HG03135 (cell line): ENCODE measurements around the gene NT5DC3.

Source experiments
- ATAC-seq: cut with Tn5 transposase; IDR thresholded peaks from one replicate; pipeline ENCODE4 v1.9.1; 2021; ENCODE audit warnings: mild to moderate bottlenecking, moderate library complexity; ENCODE audit not compliant: unreplicated experiment

Gene NT5DC3

DNA sequence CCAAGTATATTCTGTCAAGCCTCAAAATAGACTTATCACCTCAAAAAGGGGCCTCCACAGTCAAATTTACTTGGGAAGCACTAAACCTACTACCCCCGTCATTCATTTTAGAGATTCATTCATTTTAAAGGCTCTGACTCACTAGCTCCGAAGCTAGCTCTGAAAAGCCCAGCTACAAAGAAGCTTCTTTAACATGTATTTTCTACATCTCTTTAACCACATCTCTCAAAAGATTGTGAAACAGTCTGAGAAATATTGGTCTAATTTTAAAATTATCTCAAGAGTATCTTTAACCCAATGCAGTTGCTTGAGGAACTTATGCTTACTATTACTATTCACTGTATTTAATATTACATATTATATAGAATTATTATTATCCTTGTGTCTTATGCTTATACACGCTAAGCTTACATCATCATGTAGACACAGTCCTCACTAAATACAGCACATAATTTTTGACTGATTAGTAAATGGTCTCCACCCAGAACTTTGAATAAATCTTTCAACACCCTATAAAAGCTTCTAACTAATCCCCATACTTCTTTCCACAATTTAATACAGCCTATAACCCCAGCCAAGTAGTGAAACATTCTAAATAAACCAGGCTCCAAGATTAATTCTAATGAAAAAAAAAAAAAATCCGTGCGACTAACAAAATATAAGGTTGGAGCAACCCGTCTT is 7.8 kb downstream of the NT5DC3 start:
- no peak for ATAC-seq

DNA sequence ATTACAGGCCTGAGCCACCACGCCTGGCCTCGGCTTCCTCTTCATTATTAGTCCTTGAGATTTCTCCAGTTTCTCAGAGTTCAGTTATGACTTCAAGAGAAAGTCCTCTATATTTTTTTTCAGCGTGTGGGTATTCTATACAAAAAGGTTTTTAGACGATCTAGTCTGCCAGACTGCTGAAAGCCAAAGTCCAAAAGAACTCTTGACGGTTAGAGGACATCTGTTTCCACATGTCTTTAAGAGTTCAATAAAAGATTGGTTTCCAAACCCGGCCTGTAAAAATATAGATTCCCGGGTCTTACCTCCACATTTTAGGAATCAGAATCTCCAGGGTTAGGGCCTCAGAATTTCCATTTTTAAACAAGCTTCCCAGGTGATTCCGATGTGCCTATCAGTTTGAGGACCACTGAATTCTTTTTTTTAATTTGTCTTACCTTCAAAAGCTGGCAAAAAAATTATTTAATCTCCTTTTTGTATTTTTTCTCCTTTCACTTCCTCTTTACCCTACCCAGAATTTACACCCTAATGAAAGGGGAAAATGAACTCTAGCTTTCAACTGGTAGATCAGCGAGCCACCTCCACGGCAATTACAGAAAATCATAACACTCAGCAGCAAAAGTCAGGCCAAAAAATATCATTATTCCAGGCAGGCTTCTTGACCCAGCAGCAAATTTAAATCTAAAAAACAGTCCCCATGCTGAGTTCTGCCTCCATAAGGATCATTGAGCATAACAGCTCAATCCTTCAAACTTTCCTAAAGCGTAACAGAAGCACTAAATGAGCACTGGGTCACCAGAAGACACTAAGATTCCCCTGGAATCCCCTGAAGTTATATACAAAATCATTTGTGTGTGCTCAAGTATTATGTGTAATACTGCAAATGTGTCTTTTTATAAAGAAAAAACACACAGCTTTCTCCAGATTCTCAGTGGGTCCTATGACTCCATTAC is 8.7 kb downstream of the NT5DC3 start:
- no peak for ATAC-seq

DNA sequence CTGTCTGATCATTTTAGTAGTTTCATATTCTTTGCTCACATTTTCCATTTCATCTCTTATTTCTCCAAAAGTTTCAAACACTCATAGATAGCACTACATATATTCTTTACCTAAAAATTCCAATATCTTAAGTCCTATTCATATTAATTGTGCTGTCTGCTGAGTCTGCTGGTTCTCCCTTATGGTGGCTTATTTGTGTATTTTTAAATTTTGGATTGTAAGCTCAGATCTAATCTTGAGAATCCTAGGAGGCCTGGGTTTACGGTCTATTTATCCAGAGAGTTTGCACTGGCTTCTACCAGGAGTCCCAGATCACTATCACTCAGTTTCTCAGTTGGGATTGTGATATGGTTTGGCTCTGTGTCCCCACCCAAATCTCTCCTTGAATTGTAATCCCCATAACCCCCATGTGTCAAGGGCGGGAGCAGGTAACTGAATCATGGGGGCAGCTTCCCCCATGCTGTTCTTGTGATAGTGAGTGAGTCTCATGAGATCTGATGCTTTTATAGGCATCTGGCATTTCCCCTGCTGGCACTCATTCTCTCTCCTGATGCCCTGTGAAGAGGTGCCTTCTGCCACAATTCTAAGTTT is 10.2 kb downstream of the NT5DC3 start:
- no peak for ATAC-seq

DNA sequence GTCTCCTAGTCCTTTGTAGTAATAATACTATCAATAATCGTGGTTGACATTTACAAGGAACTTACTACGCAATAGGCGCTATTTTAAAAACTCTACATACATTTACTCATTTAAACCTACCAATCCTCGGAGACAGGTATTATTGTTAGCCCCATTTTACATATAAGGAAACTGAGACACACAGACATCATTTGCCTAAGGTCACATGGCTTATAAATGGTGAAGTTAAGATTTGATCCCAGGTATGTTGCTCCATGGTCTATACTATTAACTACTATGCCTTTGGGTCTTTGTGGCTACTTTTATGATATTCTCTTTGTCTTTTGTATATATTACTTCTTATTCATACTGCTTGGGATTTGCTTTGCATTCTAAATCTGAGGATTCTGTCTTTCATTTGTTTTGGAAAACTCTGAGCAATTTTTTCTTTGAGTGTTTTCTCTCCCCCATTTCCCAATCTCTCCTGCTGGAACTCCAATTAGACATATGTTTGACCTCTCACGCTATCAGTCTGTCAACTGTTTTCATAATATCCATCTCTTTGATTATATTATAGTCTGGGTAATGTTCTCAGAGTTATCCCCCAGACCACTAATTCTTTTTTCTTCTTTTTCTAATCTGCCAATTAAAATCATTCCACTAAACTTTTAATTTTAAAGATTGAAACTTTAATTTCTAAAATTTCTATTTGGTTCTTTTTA is 10.9 kb downstream of the NT5DC3 start:
- no peak for ATAC-seq

DNA sequence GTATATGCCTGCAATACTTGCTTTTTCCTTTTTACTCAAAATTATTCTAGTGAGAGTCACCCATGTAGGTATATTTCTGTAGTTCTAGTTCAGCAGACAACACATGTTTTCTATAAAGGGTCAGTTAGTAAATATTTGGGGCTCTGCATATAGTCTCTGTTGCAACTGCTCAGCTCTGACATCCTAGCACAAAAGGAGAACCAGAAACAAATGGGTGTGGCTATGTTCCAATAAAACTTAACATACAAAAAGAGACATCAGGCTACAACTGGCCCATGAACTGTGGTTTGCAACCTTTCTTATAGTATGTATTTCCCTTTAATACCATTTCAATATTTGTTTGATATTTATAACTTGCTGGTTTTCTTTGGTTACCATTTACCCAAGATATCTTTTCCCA is 11.9 kb downstream of the NT5DC3 start:
- ATAC-seq, result no peak

DNA sequence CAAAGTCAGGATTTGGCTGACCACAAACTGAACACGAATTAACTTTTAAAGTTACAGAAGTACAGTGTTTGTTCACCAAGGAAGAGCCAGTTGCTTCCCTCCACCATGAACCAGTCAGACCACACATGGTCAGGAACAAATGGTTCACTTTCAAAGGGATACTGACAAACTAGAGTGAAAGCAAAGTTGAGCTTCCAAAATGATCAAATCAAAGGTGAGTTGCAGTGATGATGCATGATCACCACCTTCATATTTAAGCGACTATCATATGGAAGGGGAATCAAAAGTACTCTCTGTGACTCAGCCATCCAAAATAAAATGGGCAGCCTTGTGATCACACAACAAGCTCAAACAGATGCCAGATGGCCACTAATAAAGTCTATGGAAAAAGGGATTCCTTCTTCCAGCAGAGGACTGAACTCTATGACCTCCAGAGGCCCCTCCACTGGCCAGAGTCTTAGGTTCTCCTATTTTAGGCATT is 13.1 kb downstream of the NT5DC3 start:
- no peak for ATAC-seq

DNA sequence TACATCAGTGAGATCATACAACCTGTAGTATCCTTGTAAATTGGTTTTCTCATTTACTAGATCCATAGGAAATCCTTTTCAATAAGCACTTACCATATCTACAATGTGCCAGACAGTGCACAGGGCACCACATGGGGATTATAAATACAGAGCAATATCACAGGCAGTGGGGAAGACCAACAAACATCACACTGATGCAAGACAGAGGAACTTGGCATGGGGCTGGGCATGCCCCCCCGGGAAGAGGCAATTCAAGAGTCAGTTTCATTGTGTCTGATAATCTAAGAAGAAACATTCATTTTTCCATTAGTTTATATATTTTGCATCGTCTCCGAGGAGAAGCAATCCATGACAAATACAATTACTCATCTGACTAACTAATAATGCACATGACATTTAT is 16.2 kb downstream of the NT5DC3 start:
- ATAC-seq, result no peak

DNA sequence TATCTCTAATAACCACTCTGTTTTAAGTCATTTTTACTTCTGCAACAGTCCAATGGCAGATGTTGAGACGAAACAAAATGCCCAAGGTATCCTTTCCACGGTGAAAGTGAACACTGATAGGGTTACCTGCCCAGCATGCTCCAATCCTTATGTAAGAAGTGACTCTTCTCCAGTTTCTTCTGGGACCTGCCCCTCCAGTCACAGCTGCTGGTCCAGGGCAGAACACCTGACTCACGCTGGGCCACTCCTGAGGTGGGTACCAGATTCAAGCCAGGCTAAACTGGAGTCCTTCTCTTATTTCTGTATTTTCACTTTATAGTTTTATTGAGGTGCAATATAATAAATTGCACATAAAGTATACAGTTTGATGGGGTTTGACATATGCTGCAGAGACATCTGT is 16.7 kb downstream of the NT5DC3 start:
- ATAC-seq, result no peak

DNA sequence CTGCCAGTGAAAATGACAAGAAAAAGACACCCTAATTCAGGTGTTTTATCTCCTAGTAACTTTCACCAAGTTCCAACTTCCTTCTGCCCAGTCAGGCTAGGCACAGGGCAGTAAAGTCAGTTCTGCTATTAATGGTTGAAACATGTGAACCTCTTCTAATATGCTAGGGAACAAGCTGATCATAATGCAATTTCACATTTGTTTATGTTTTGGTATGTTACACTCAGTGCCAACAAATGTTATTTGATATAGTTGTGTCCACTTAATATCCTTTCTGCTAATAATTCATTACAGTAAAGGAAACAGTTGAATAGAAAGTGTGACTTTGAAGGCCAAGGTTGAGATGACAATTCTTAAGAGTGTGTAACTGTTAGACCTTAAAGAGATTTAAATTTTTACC is 17.2 kb downstream of the NT5DC3 start:
- ATAC-seq, result no peak

DNA sequence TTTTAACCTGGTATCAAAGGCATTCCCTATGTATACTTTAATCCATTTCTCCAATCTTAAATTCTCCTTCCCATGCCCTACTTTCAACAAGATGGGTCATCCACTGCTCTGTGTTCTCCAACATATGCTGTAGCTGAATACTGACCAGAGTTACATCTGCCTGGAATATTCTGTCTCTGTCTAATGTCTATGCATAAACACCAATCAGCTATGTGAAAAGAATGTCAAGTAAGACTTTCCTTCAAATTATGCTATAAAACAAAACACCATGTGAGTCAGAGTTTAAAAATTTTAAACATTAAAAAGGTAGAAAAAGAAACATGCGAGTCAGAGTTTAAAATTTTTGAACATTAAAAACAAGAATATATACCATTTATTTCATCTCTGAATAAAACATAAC is 19.3 kb downstream of the NT5DC3 start:
- ATAC-seq, result no peak

DNA sequence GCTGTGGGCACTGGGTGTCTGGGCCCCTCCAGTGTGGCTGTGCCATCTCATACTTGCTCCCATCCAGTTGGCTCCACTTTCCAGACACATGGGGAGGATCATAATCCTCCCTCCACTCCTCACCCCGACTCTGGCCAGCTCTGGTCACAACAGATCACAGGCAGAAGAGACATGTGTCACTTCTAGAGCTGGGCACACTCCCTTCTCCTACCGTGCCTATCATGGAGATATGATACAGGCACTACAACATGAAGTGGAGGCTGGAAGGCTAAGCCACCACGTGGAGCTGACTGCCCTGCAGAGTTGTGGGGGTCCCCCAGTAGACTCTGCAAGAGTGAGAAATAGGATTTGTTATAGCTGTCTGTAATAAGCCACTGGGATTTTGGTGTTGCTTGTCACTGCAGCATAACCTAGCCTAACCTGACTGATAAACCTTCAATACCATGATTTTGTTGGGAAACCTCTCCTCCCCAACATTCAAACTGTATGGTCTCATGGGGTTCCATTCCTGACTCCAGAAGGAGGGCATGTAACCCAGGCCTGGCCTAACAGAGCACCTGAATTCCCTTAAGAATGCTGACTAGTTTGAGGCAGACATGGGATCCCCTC is 20.0 kb downstream of the NT5DC3 start:
- ATAC-seq, result no peak

DNA sequence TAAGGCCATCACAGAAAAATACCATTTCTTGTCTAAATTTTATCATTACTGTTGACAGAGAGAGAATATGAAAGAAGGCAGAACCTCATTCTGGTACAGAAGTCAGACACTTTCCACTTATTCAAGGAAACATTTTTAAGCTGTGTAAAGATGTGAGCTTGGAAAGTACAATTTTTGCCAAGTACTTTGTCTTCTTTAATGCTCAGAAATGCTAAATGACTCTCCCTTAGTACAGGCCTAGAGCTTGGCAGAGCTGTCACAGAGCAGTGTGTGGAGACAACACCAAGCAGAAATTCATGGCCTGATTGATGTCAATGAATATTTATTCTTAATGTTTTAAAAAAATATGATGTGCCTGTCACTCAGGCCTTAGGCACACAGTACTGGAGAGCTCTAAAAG is 20.7 kb downstream of the NT5DC3 start:
- ATAC-seq, result no peak

DNA sequence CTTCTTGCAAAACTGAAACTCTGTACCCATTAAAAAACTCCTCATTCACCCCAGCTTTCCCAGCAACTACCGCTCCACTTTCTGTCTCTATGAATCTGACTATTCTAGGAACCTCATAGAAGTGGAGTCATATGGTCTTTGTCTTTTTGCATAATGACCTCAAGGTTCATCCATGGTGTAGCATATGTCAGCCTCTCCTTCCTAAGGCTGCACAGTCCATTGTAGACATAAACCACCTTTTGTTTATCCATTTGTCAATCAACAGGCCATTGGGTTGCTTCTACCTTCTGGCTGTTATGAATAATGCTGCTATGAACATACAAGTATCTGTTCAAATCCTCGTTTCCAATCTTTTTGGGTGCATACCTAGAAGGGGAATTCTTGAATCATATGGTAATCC is 21.1 kb downstream of the NT5DC3 start:
- ATAC-seq, result no peak

DNA sequence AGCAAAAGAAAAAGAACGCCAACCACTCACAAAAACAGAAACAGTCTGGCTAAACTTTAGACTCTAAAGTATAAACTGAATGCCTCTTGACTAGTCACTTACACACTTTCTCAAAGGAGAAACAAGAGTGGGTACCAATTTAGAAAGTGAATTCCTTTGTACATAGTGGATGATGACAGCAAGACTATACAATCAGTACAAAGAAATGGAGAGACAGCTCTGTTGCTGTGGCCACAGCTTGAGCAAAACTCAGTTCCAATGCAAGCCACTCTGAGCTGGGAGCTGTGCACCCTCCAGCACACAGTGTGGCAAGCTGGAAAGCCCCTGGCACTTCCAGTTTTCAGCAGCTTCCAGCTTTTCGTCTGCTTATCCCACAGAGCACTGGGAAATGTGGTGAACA is 21.7 kb downstream of the NT5DC3 start:
- ATAC-seq, result no peak

DNA sequence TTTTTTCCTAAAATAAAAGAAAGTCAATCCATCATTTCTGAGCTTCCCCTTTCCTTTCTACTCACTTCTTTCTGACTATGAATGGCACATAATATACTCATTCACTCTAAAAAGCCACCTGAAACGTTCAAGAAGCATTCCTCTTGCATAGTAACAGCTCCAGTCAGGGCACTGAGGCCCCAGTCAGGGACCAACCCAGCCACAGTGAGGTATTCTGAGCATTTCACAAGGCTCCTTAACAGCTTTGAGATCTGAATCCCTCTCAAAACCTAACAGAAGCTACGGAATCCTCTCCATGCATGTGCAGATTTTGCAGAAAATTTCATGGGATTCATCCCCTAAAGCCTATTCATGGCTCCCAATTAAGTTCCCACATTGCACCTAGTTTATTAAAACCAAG is 23.2 kb downstream of the NT5DC3 start:
- ATAC-seq, result no peak

DNA sequence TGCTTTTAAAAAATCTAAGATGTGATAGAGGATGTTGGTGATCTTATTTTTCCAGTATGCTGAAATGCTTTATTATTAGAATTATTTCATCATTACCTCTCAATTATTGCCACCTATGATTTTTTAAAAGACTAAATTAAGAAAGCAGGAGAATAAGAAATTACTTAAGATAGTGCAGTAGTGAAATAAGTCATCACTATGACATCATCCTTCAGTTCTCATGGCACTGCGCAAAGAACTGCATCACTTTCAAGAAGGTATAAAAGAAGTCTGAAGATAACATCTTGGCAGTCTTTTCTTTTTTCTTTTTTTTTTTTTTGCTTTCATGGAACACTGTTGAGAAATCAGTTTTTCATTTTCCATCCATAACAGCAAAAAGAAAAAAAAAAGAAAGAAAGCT is 24.4 kb downstream of the NT5DC3 start:
- ATAC-seq, result no peak

DNA sequence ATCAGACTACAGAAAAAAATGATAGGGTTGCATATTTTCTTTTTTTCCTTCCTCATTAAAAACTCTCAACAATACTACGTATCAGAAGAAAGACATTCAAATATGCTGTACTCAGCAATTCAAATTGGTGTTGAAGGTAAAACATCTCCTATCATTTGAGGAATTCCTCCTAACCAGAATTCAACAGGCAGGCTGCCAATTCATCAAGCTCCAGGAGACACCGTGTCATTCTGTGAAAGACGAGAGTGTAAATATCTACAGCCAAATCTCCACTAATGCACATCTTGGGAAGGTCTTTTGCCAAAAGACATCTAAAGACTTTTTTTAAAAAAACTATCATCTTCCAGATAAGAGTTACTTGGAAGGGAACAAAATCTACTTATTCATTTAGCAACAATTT is 26.6 kb downstream of the NT5DC3 start:
- no peak for ATAC-seq

DNA sequence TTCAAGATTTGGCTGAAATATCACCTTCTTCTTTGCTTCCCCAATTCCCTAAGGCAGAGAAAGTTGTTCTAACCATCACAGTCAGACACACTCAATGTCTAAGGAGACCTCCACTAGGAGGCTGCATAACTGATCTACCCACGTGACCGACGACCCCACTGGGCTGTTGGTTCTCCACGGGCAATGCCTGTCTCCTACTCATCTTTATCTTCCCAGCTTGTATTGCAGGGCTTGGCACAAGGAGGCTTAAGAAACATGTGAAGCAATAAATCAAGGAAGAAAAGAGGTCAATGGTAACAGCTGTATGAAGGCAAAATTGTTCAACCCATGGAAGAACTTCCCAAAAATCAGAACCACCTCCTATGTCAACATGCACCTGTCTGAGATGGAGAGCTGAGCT is 27.1 kb downstream of the NT5DC3 start:
- ATAC-seq, result no peak

DNA sequence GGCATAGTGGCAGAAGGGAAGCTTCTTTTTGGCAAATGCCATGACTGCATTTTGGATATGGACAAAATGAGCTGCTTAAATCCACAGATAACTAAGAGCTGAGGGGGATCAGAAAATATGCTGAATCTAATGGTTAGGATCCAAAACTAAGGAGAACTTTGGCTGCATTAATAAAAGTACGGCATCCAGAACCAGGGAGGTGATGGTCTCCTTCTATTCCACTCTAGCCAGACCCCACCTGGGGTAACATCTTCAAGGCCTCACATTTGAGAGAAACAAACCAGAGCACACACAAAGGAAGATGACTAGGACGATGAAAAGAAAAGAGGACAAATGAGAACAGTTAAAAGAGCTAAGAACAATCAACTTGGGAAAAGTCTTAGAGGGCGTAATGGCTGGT is 27.6 kb downstream of the NT5DC3 start:
- no peak for ATAC-seq

DNA sequence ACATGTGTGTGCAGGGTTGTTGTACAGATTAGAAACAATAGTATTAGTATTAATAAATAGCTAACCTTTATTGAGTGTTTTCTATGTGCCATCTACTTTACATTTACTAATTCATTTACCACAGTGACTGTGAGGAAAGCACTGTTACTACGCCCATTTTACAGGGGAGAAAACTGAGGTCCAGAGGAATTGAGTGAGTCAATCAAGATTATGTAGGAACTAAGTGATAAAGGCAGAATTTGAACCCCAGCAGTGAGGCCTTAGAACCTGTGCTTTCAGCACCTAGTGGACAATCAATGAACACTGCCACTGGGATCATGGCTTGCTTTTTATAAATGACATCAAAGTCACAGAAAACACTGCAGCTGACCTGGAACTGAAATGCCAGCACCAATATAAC is 28.2 kb downstream of the NT5DC3 start:
- ATAC-seq, result no peak

DNA sequence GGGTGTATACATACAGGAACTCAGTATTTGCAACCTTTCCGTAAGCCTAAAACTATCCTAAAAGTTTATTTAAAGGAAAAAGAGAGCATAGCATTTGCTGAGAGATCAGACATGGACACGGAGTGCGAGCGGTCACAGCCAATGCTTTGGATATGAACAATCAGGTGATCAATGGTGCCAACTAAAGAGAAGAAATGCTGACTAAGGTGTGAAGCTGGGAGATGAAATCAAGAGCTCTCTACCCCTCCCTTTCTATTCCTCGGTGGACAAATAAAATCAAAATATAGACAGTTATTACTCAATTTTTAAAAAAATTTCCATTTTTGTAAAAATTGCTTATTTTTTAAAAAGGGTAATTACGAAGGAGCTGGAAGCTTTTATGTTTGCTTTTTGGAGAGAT is 29.2 kb downstream of the NT5DC3 start:
- ATAC-seq, result no peak
